Sigmoid colon (tissue), 7 donors: ENCODE results near the gene MILR1. TPM values are rescaled to one million over a fixed set of nuclear protein-coding genes. Genes with fewer than 3 reads are reported as not detected.

Experiments
- DNase-seq: peaks from one replicate; pipeline ENCODE4 v3.0.0-alpha.2; 2019
- H3K27ac ChIP-seq, 4 donors: fragments of 200-600 bp; sonication (generic); one replicate each; pipeline ENCODE4 v1.5.1; 2016 to 2019; ENCODE audit warnings: mild to moderate bottlenecking in 1 of 4
- H3K27me3 ChIP-seq, 3 donors: fragments of 200-600 bp; sonication (generic); one replicate each; pipeline ENCODE4 v1.5.1; 2019; ENCODE audit warnings: mild to moderate bottlenecking in 1 of 3
- H3K36me3 ChIP-seq, 4 donors: fragments of 200-600 bp; sonication (generic); one replicate each; pipeline ENCODE4 v1.5.1; 2016 to 2019
- H3K4me1 ChIP-seq, 4 donors: fragments of 200-600 bp; sonication (generic); one replicate each; pipeline ENCODE4 v1.5.1; 2017 to 2019
- H3K4me3 ChIP-seq, 4 donors: fragments of 200-600 bp; sonication (generic); one replicate each; pipeline ENCODE4 v1.5.1; 2017 to 2019; ENCODE audit warnings: mild to moderate bottlenecking in 2 of 4, moderate library complexity in 1 of 4
- H3K9me3 ChIP-seq, 4 donors: fragments of 200-600 bp in 3 of 4; sonication (generic) in 3 of 4; one replicate each; pipeline versions ENCODE4 v1.5.1 to v1.6.1; 2013 to 2019
- EP300 ChIP-seq, 4 donors: sonication (generic); formaldehyde crosslinking; IDR thresholded peaks; one replicate each; pipeline ENCODE4 v1.6.1; 2017; ENCODE audit warnings: antibody characterized with exemption in 4 of 4
- POLR2A ChIP-seq, 2 donors: fragments of 450-650 bp; IDR thresholded peaks; one replicate each; pipeline ENCODE4 v1.6.1; 2016; ENCODE audit warnings: antibody characterized with exemption in 2 of 2, mild to moderate bottlenecking in 2 of 2, moderate library complexity in 2 of 2
- POLR2AphosphoS5 ChIP-seq, 4 donors: sonication (generic); formaldehyde crosslinking; IDR thresholded peaks; one replicate each; pipeline ENCODE4 v1.6.1; 2017; ENCODE audit warnings: antibody characterized with exemption in 4 of 4
- WGBS, 2 donors: extraction: QIAGEN DNeasy Blood & Tissue Kit; methylation state at CpG; one replicate each; pipeline ENCODE4 v1.1.7; 2013; 5-methylcytosine and 5-hydroxymethylcytosine counted together
- intact Hi-C: fragments of 100-400 bp; cut with DNase I; formaldehyde crosslinking; loops from one replicate; pipeline ENCODE4 v1.15.1; 2023
- polyA plus RNA-seq, 3 donors: library from polyadenylated mRNA; stranded (reverse); fragments of 200-250 nt; gene quantifications; one replicate each; pipeline ENCODE4 v1.2.3, GENCODE V29; 2013
- total RNA-seq, 4 donors: library from RNA; depleted of rRNA; stranded (reverse); fragments of >200 nt; gene quantifications; one replicate each; pipeline ENCODE4 v1.1.0, GENCODE V29; 2016
- TF ChIP-seq, protein P1 (sequence below), 4 experiments: fragments of 450-650 bp in 3 of 4; fragments of 200-600 bp in 1 of 4; IDR thresholded peaks; one replicate each; pipeline ENCODE4 v1.5.1; 2016 to 2019; ENCODE audit warnings: antibody characterized with exemption in 4 of 4, mild to moderate bottlenecking in 3 of 4, moderate library complexity in 2 of 4
- donor health status: healthy with polysubstance abuse.
- donor health status: Bipolar disorder and iron deficiency.
- donor health status: healthy.

MILR1 gene
- total and polyA plus RNA-seq, 7 donors: 1.8 to 7.8 (median 4.4) TPM

DNA sequence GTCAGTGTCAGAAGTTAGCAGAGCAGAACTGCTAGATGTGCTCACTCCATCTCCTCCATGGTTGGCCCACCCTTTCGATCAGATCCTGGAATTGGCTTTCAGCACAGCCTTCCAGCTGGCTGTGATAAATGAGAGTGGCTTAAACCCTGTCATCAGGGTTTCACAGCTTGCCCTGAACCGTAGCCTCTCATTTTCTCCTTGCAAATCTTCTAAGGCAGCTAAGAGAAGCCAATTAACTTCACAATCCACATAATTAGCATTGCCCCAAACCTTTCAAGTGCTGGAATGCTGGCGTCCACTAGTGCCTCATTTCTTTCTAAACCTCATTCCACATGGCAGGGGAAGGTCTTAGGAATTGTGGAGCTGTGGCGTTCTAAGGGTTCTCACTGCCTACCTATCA lies 21.7 kb downstream of the MILR1 start:
- H3K9me3 ChIP-seq: no peaks in the 10 kb centered on the region
- 81 to 90% methylated on average over 4 of the region's 4 CpGs for WGBS, 2 donors
- H3K4me3 ChIP-seq: no peak overlapping the region

DNA sequence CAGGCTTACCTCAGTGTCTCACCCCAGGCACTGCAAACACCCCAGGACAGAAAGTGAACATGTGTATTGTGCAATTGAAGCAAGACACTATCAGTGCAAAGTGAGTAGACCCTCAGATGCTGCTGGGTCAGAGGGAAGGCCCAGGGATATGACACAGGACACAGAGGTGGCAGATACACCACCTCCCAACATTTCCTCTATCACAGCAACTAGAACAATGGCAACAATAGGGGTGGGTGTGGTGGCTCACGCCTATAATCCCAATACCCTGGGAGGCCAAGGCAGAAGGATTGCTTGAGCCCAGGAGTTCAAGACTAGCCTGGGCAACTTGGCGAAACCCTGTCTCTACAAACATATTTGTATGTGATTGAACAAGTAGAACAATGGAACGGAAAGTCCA lies 22.5 kb downstream of the MILR1 start:
- no peak overlapping the region for H3K4me3 ChIP-seq
- no peak for DNase-seq
- TF ChIP-seq POLR2A (IDR thresholded peaks at IDR 0.05): no peak
- TF ChIP-seq, protein P1, sequence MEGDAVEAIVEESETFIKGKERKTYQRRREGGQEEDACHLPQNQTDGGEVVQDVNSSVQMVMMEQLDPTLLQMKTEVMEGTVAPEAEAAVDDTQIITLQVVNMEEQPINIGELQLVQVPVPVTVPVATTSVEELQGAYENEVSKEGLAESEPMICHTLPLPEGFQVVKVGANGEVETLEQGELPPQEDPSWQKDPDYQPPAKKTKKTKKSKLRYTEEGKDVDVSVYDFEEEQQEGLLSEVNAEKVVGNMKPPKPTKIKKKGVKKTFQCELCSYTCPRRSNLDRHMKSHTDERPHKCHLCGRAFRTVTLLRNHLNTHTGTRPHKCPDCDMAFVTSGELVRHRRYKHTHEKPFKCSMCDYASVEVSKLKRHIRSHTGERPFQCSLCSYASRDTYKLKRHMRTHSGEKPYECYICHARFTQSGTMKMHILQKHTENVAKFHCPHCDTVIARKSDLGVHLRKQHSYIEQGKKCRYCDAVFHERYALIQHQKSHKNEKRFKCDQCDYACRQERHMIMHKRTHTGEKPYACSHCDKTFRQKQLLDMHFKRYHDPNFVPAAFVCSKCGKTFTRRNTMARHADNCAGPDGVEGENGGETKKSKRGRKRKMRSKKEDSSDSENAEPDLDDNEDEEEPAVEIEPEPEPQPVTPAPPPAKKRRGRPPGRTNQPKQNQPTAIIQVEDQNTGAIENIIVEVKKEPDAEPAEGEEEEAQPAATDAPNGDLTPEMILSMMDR (IDR thresholded peaks at IDR 0.05): no peak
- TF ChIP-seq EP300 (IDR thresholded peaks at IDR 0.05): no peak
- no peaks in the 10 kb centered on the region for H3K36me3 ChIP-seq
- no peaks in the 10 kb centered on the region for H3K4me1 ChIP-seq
- H3K27me3 ChIP-seq: no peaks in the 10 kb centered on the region
- no peaks in the 10 kb centered on the region for H3K9me3 ChIP-seq
- intact Hi-C loops: no loop called here
- H3K27ac ChIP-seq: no peak overlapping the region
- 87 to 93% methylated on average over 3 of the region's 3 CpGs for WGBS, 2 donors

More for the DNA sequence above, 21.7 kb downstream of the MILR1 start:
- DNase-seq: no peak
- H3K27me3 ChIP-seq: no peaks in the 10 kb centered on the region
- H3K36me3 ChIP-seq: no peaks in the 10 kb centered on the region
- intact Hi-C loops: no loop called here
- no peaks in the 10 kb centered on the region for H3K4me1 ChIP-seq
- TF ChIP-seq POLR2AphosphoS5 (IDR thresholded peaks at IDR 0.05): no peak
- no peak for TF ChIP-seq POLR2A (IDR thresholded peaks at IDR 0.05)
- TF ChIP-seq EP300 (IDR thresholded peaks at IDR 0.05): no peak
- TF ChIP-seq, protein P1 (IDR thresholded peaks at IDR 0.05): no peak
- H3K27ac ChIP-seq: no peak overlapping the region

DNA sequence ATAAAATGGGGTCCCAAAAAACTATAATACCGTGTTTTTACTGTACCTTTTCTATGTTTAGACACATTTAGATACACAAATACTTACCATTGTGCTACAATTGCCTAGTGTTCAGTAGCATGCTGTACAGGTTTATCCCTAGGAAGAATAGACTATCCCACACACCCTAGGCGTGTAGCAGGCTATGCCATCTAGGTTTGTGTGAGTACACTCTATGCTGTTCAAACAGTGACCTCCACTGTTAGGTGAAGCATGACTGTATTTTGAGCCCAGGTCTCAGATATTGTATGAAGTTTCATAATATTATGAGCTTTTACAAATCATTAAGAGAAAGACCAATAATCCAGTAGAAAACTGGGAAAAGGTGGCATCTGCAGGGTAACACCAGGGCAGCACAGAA lies 23.6 kb downstream of the MILR1 start:
- TF ChIP-seq, protein P1 (IDR thresholded peaks at IDR 0.05): no peak
- TF ChIP-seq EP300 (IDR thresholded peaks at IDR 0.05) (no peak), POLR2AphosphoS5 (IDR thresholded peaks at IDR 0.05) (no peak), POLR2A (IDR thresholded peaks at IDR 0.05) (no peak)
- intact Hi-C loops: no loop called here
- WGBS, 2 donors: 84 to 94% methylated on average over 2 of the region's 2 CpGs
- Histone ChIP-seq H3K4me1 (no peaks in the 10 kb centered on the region), H3K27ac (no peak overlapping the region), H3K36me3 (peaks cover 0 to 5% (median 0%) of the 10 kb centered on the region in 4 donors), H3K9me3 (no peaks in the 10 kb centered on the region), H3K27me3 (no peaks in the 10 kb centered on the region), H3K4me3 (no peak overlapping the region)
- no peak for DNase-seq

DNA sequence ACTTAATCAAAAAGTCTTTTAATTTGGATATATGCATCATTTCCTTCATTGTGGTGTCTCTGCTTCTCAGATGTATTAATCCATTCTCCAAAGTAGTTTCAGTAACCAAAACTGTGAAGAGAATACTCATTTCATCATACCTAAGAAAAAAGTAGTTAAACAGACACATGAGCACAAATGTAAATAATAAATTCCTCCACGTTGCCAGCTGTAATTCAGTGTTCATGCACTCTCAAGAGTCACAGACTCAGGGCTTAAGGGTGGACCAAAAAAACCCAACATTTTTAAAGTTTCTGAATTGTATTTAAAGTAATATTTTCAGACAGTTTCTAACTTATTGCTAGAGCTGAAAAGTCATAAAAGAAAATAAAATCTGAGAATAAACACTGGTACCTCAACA lies 28.9 kb downstream of the MILR1 start:
- intact Hi-C loops: no loop called here
- peaks cover 0 to 4% (median 0%) of the 10 kb centered on the region in 4 donors for H3K4me1 ChIP-seq
- 15 to 34% methylated on average over 1 of the region's 1 CpG for WGBS, 2 donors
- H3K4me3 ChIP-seq: no peak overlapping the region
- TF ChIP-seq POLR2AphosphoS5 (IDR thresholded peaks at IDR 0.05) (no peak), POLR2A (IDR thresholded peaks at IDR 0.05) (no peak), EP300 (IDR thresholded peaks at IDR 0.05) (no peak)
- TF ChIP-seq, protein P1 (IDR thresholded peaks at IDR 0.05): no peak
- DNase-seq: no peak
- H3K27ac ChIP-seq: no peak overlapping the region
- no peaks in the 10 kb centered on the region for H3K27me3 ChIP-seq
- H3K9me3 ChIP-seq: no peaks in the 10 kb centered on the region
- H3K36me3 ChIP-seq: peaks cover 6 to 54% (median 8%) of the 10 kb centered on the region in 4 donors

DNA sequence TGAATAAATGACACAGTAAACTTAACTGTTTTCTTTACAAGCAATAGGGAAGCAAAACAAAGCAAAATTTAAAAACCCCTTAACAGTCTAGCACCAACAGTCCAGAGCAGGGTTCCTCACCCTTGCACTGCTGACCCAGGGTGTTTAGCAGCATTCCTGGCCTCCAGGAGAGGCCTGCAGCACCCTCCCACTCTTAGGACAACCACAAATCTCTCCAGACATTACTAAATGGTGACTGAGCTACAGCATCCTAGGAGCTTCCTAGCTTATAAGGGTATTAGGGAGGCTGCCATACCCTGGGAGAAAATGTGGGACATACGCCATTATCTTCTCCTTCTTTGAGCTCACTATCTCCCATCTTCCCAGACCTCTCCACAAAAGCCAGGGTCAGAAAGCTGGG lies 32.0 kb downstream of the MILR1 start:
- Histone ChIP-seq H3K9me3 (no peaks in the 10 kb centered on the region), H3K27ac (no peak overlapping the region), H3K4me1 (peaks cover 0 to 4% (median 0%) of the 10 kb centered on the region in 4 donors), H3K4me3 (no peak overlapping the region), H3K36me3 (peaks cover 8 to 77% (median 15%) of the 10 kb centered on the region in 4 donors), H3K27me3 (no peaks in the 10 kb centered on the region)
- TF ChIP-seq, protein P1 (IDR thresholded peaks at IDR 0.05): no peak
- TF ChIP-seq EP300 (IDR thresholded peaks at IDR 0.05) (no peak), POLR2A (IDR thresholded peaks at IDR 0.05) (no peak), POLR2AphosphoS5 (IDR thresholded peaks at IDR 0.05) (no peak)
- DNase-seq: no peak
- intact Hi-C loops: no loop called here
- WGBS, 2 donors: 96 to 98% methylated on average over 1 of the region's 1 CpG
